Sigmoid colon (tissue), 7 donors: ENCODE data around the gene OAS1. TPM values are rescaled to one million over a fixed set of nuclear protein-coding genes. Genes with fewer than 3 reads are reported as not detected.

Experiments
- DNase-seq: peaks from one replicate; pipeline ENCODE4 v3.0.0-alpha.2; 2019
- H3K27ac ChIP-seq, 4 donors: fragments of 200-600 bp; sonication (generic); one replicate each; pipeline ENCODE4 v1.5.1; 2016 to 2019; ENCODE audit warnings: mild to moderate bottlenecking in 1 of 4
- H3K27me3 ChIP-seq, 3 donors: fragments of 200-600 bp; sonication (generic); one replicate each; pipeline ENCODE4 v1.5.1; 2019; ENCODE audit warnings: mild to moderate bottlenecking in 1 of 3
- H3K36me3 ChIP-seq, 4 donors: fragments of 200-600 bp; sonication (generic); one replicate each; pipeline ENCODE4 v1.5.1; 2016 to 2019
- H3K4me1 ChIP-seq, 4 donors: fragments of 200-600 bp; sonication (generic); one replicate each; pipeline ENCODE4 v1.5.1; 2017 to 2019
- H3K4me3 ChIP-seq, 4 donors: fragments of 200-600 bp; sonication (generic); one replicate each; pipeline ENCODE4 v1.5.1; 2017 to 2019; ENCODE audit warnings: mild to moderate bottlenecking in 2 of 4, moderate library complexity in 1 of 4
- H3K9me3 ChIP-seq, 4 donors: fragments of 200-600 bp in 3 of 4; sonication (generic) in 3 of 4; one replicate each; pipeline versions ENCODE4 v1.5.1 to v1.6.1; 2013 to 2019
- CTCF ChIP-seq, 4 experiments: fragments of 450-650 bp in 3 of 4; fragments of 200-600 bp in 1 of 4; IDR thresholded peaks; one replicate each; pipeline ENCODE4 v1.5.1; 2016 to 2019; ENCODE audit warnings: antibody characterized with exemption in 4 of 4, mild to moderate bottlenecking in 3 of 4, moderate library complexity in 2 of 4
- EP300 ChIP-seq, 4 donors: sonication (generic); formaldehyde crosslinking; IDR thresholded peaks; one replicate each; pipeline ENCODE4 v1.6.1; 2017; ENCODE audit warnings: antibody characterized with exemption in 4 of 4
- POLR2A ChIP-seq, 2 donors: fragments of 450-650 bp; IDR thresholded peaks; one replicate each; pipeline ENCODE4 v1.6.1; 2016; ENCODE audit warnings: antibody characterized with exemption in 2 of 2, mild to moderate bottlenecking in 2 of 2, moderate library complexity in 2 of 2
- POLR2AphosphoS5 ChIP-seq, 4 donors: sonication (generic); formaldehyde crosslinking; IDR thresholded peaks; one replicate each; pipeline ENCODE4 v1.6.1; 2017; ENCODE audit warnings: antibody characterized with exemption in 4 of 4
- WGBS, 2 donors: extraction: QIAGEN DNeasy Blood & Tissue Kit; methylation state at CpG; one replicate each; pipeline ENCODE4 v1.1.7; 2013; 5-methylcytosine and 5-hydroxymethylcytosine counted together
- intact Hi-C: fragments of 100-400 bp; cut with DNase I; formaldehyde crosslinking; loops from one replicate; pipeline ENCODE4 v1.15.1; 2023
- polyA plus RNA-seq, 3 donors: library from polyadenylated mRNA; stranded (reverse); fragments of 200-250 nt; gene quantifications; one replicate each; pipeline ENCODE4 v1.2.3, GENCODE V29; 2013
- total RNA-seq, 4 donors: library from RNA; depleted of rRNA; stranded (reverse); fragments of >200 nt; gene quantifications; one replicate each; pipeline ENCODE4 v1.1.0, GENCODE V29; 2016
- donor health status: healthy with polysubstance abuse.
- donor health status: Bipolar disorder and iron deficiency.
- donor health status: healthy.

Gene OAS1
- total and polyA plus RNA-seq, 7 donors: 8.9 to 259 (median 18.5) TPM

GRCh38 chr12:112928978-112929377 is 22.2 kb downstream of the OAS1 start:
- intact Hi-C loops: no loop called here
- H3K27ac ChIP-seq: no peak overlapping the region
- H3K27me3 ChIP-seq: no peaks in the 10 kb centered on the region

GRCh38 chr12:112929715-112930114 is 23.0 kb downstream of the OAS1 start:
- peaks cover 0 to 4% (median 0%) of the 10 kb centered on the region in 4 donors for H3K36me3 ChIP-seq
- no peaks in the 10 kb centered on the region for H3K4me1 ChIP-seq
- TF ChIP-seq POLR2AphosphoS5 (IDR thresholded peaks at IDR 0.05): no peak
- no peak for TF ChIP-seq POLR2A (IDR thresholded peaks at IDR 0.05)
- no peak for TF ChIP-seq EP300 (IDR thresholded peaks at IDR 0.05)
- no peak for TF ChIP-seq CTCF (IDR thresholded peaks at IDR 0.05)
- H3K9me3 ChIP-seq: no peaks in the 10 kb centered on the region
- H3K27me3 ChIP-seq: no peaks in the 10 kb centered on the region
- WGBS, 2 donors: 97 to 98% methylated on average over 3 of the region's 3 CpGs
- H3K4me3 ChIP-seq: no peak overlapping the region
- H3K27ac ChIP-seq: no peak overlapping the region
- DNase-seq: no peak
- intact Hi-C loops: no loop called here

More at GRCh38 chr12:112928978-112929377, 22.2 kb downstream of the OAS1 start:
- no peaks in the 10 kb centered on the region for H3K9me3 ChIP-seq
- H3K36me3 ChIP-seq: peaks cover 0 to 4% (median 0%) of the 10 kb centered on the region in 4 donors
- WGBS, 2 donors: 94% methylated on average over 1 of the region's 1 CpG
- H3K4me1 ChIP-seq: no peaks in the 10 kb centered on the region
- no peak for DNase-seq
- TF ChIP-seq EP300 (IDR thresholded peaks at IDR 0.05) (no peak), POLR2A (IDR thresholded peaks at IDR 0.05) (no peak), POLR2AphosphoS5 (IDR thresholded peaks at IDR 0.05) (no peak), CTCF (IDR thresholded peaks at IDR 0.05) (no peak)
- no peak overlapping the region for H3K4me3 ChIP-seq

GRCh38 chr12:112930350-112930749 is 23.6 kb downstream of the OAS1 start:
- Histone ChIP-seq H3K27me3 (no peaks in the 10 kb centered on the region), H3K4me1 (no peaks in the 10 kb centered on the region), H3K4me3 (no peak overlapping the region), H3K27ac (no peak overlapping the region), H3K36me3 (peaks cover 0 to 4% (median 0%) of the 10 kb centered on the region in 4 donors), H3K9me3 (no peaks in the 10 kb centered on the region)
- intact Hi-C loops: no loop called here
- DNase-seq: no peak
- TF ChIP-seq POLR2AphosphoS5 (IDR thresholded peaks at IDR 0.05) (no peak), CTCF (IDR thresholded peaks at IDR 0.05) (no peak), EP300 (IDR thresholded peaks at IDR 0.05) (no peak), POLR2A (IDR thresholded peaks at IDR 0.05) (no peak)
- WGBS, 2 donors: 92 to 95% methylated on average over 2 of the region's 2 CpGs

- no peak for TF ChIP-seq POLR2AphosphoS5 (IDR thresholded peaks at IDR 0.05)
- TF ChIP-seq POLR2A (IDR thresholded peaks at IDR 0.05): no peak
- TF ChIP-seq EP300 (IDR thresholded peaks at IDR 0.05): no peak
- TF ChIP-seq CTCF (IDR thresholded peaks at IDR 0.05): no peak
- Histone ChIP-seq H3K4me3 (no peak overlapping the region), H3K9me3 (no peaks in the 10 kb centered on the region), H3K36me3 (peaks cover 0 to 4% (median 0%) of the 10 kb centered on the region in 4 donors), H3K4me1 (no peaks in the 10 kb centered on the region), H3K27ac (no peak overlapping the region), H3K27me3 (no peaks in the 10 kb centered on the region)
- WGBS, 2 donors: 22 to 61% methylated on average over 6 of the region's 6 CpGs
- intact Hi-C loops: no loop called here
- no peak for DNase-seq
These were observed 25.8 kb downstream of the OAS1 start for GRCh38 chr12:112932485-112933128.

GRCh38 chr12:112933129-112933505 is 26.4 kb downstream of the OAS1 start:
- no peaks in the 10 kb centered on the region for H3K27me3 ChIP-seq
- no peaks in the 10 kb centered on the region for H3K4me1 ChIP-seq
- H3K9me3 ChIP-seq: no peaks in the 10 kb centered on the region
- H3K4me3 ChIP-seq: no peak overlapping the region
- WGBS, 2 donors: 37 to 71% methylated on average over 2 of the region's 2 CpGs
- TF ChIP-seq POLR2A (IDR thresholded peaks at IDR 0.05) (no peak), POLR2AphosphoS5 (IDR thresholded peaks at IDR 0.05) (no peak), EP300 (IDR thresholded peaks at IDR 0.05) (no peak), CTCF (IDR thresholded peaks at IDR 0.05) (no peak)
- H3K36me3 ChIP-seq: no peaks in the 10 kb centered on the region
- DNase-seq: no peak
- intact Hi-C loops: no loop called here
- H3K27ac ChIP-seq: no peak overlapping the region
